Activated CD8-positive, alpha-beta memory T cell treated with anti-CD3 and anti-CD28 coated beads for 4 hours (primary cell): ENCODE measurements around the gene IL17C.
A peak's percentile ranks its signal among the peaks of the same experiment; 100 is the strongest.

ENCODE experiments used
- DNase-seq, 2 donors: peaks; one replicate each; pipeline ENCODE4 v3.0.0-alpha.2; 2020; ENCODE audit warnings: low read depth in 2 of 2

The IL17C gene

GRCh38 chr16:88627531-88628411 lies 10.6 kb upstream of the IL17C start:
- no peak for DNase-seq

GRCh38 chr16:88628512-88628974 lies 9.8 kb upstream of the IL17C start:
- DNase-seq: no peak

GRCh38 chr16:88629835-88630234 lies 8.5 kb upstream of the IL17C start:
- DNase-seq: no peak

- DNase-seq: no peak
Observed at GRCh38 chr16:88630433-88630832, 7.9 kb upstream of the IL17C start.

- no peak for DNase-seq
Observed at GRCh38 chr16:88630941-88631340, 7.4 kb upstream of the IL17C start.

- no peak for DNase-seq
Observed at GRCh38 chr16:88631384-88631783, 7.0 kb upstream of the IL17C start.

GRCh38 chr16:88631920-88632586 lies 6.3 kb upstream of the IL17C start:
- DNase-seq: no peak

GRCh38 chr16:88632587-88632930 lies 5.8 kb upstream of the IL17C start:
- DNase-seq: no peak

GRCh38 chr16:88633684-88634140 lies 4.7 kb upstream of the IL17C start:
- DNase-seq: peak; percentile 42 to 55

GRCh38 chr16:88634141-88634993 lies 4.0 kb upstream of the IL17C start:
- peak in 1 of 2 donors; percentile 43 for DNase-seq

GRCh38 chr16:88634994-88635670 lies 3.2 kb upstream of the IL17C start:
- DNase-seq: no peak

- no peak for DNase-seq
Observed at GRCh38 chr16:88635671-88636319, 2.6 kb upstream of the IL17C start.

- DNase-seq: no peak
Observed at GRCh38 chr16:88636488-88637265, 1.7 kb upstream of the IL17C start.

GRCh38 chr16:88639231-88640038 lies 1.1 kb downstream of the IL17C start:
- DNase-seq: no peak

GRCh38 chr16:88640039-88640495 lies 1.7 kb downstream of the IL17C start:
- no peak for DNase-seq

- no peak for DNase-seq
Observed at GRCh38 chr16:88640498-88641247, 2.3 kb downstream of the IL17C start.

- no peak for DNase-seq
Observed at GRCh38 chr16:88642881-88643643, 4.7 kb downstream of the IL17C start.

- no peak for DNase-seq
Observed at GRCh38 chr16:88643644-88643932, 5.2 kb downstream of the IL17C start.
